Ishikawa (cell line): ENCODE results near the gene SH3GL1.

Source experiments
- CEBPB ChIP-seq: IDR thresholded peaks from 2 replicates; pipeline ENCODE4 v1.6.1; 2012
- CREB1 ChIP-seq: IDR thresholded peaks from 2 replicates; pipeline ENCODE4 v1.6.1; 2012; ENCODE audit warnings: low read depth
- EGR1 ChIP-seq: IDR thresholded peaks from 2 replicates; pipeline ENCODE4 v1.6.1; 2012
- EP300 ChIP-seq: IDR thresholded peaks from 2 replicates; pipeline ENCODE4 v1.6.1; 2012; ENCODE audit warnings: borderline replicate concordance
- FOXM1 ChIP-seq: IDR thresholded peaks from 2 replicates; pipeline ENCODE4 v1.6.1; 2012; ENCODE audit warnings: low read depth, borderline replicate concordance
- MAX ChIP-seq: IDR thresholded peaks from 2 replicates; pipeline ENCODE4 v1.6.1; 2012
- NFIC ChIP-seq: IDR thresholded peaks from 2 replicates; pipeline ENCODE4 v1.6.1; 2012
- RAD21 ChIP-seq: IDR thresholded peaks from 2 replicates; pipeline ENCODE4 v1.6.1; 2012; ENCODE audit warnings: low read depth
- REST ChIP-seq: IDR thresholded peaks from 2 replicates; pipeline ENCODE4 v1.6.1; 2012; ENCODE audit warnings: low read depth, mild to moderate bottlenecking
- TAF1 ChIP-seq: IDR thresholded peaks from 2 replicates; pipeline ENCODE4 v1.6.1; 2012; ENCODE audit warnings: low read depth, mild to moderate bottlenecking
- TCF12 ChIP-seq: IDR thresholded peaks from 2 replicates; pipeline ENCODE4 v1.6.1; 2012; ENCODE audit warnings: low read depth
- TEAD4 ChIP-seq: IDR thresholded peaks from 2 replicates; pipeline ENCODE4 v1.6.1; 2012
- USF1 ChIP-seq: IDR thresholded peaks from 2 replicates; pipeline ENCODE4 v1.6.1; 2012
- YY1 ChIP-seq: IDR thresholded peaks from 2 replicates; pipeline ENCODE4 v1.6.1; 2012; ENCODE audit warnings: low read depth
- ZBTB7A ChIP-seq: IDR thresholded peaks from 2 replicates; pipeline ENCODE4 v1.6.1; 2012; ENCODE audit warnings: low read depth

The SH3GL1 gene

GRCh38 chr19:4396949-4397783 lies 3.2 kb downstream of the SH3GL1 start:
- TF ChIP-seq EGR1: no peak
- TF ChIP-seq TCF12: no peak
- no peak for TF ChIP-seq CREB1
- TF ChIP-seq NFIC: no peak
- no peak for TF ChIP-seq FOXM1
- TF ChIP-seq TAF1: no peak
- TF ChIP-seq ZBTB7A: no peak
- no peak for TF ChIP-seq EP300
- TF ChIP-seq RAD21: no peak
- no peak for TF ChIP-seq USF1
- no peak for TF ChIP-seq MAX

- TF ChIP-seq REST: no peak
- TF ChIP-seq TCF12: no peak
- no peak for TF ChIP-seq EGR1
- no peak for TF ChIP-seq EP300
- TF ChIP-seq CEBPB: no peak
- TF ChIP-seq TAF1: no peak
- no peak for TF ChIP-seq YY1
- no peak for TF ChIP-seq ZBTB7A
- TF ChIP-seq TEAD4: no peak
- no peak for TF ChIP-seq MAX
- TF ChIP-seq RAD21: no peak
- TF ChIP-seq USF1: no peak
- TF ChIP-seq NFIC: no peak
- TF ChIP-seq CREB1: no peak
- TF ChIP-seq FOXM1: no peak
Observed at GRCh38 chr19:4393947-4394590, 6.3 kb downstream of the SH3GL1 start.

GRCh38 chr19:4391701-4392483 lies 8.5 kb downstream of the SH3GL1 start:
- no peak for TF ChIP-seq YY1
- no peak for TF ChIP-seq TEAD4
- TF ChIP-seq EGR1: no peak
- TF ChIP-seq CREB1: no peak
- no peak for TF ChIP-seq CEBPB
- no peak for TF ChIP-seq ZBTB7A
- TF ChIP-seq USF1: no peak
- TF ChIP-seq TAF1: no peak
- TF ChIP-seq MAX: no peak
- no peak for TF ChIP-seq RAD21
- no peak for TF ChIP-seq NFIC
- TF ChIP-seq TCF12: no peak
- TF ChIP-seq FOXM1: no peak
- no peak for TF ChIP-seq EP300
- no peak for TF ChIP-seq REST

- no peak for TF ChIP-seq RAD21
- no peak for TF ChIP-seq USF1
- no peak for TF ChIP-seq EGR1
- TF ChIP-seq FOXM1: no peak
- TF ChIP-seq TEAD4: no peak
- no peak for TF ChIP-seq CEBPB
- TF ChIP-seq CREB1: no peak
- TF ChIP-seq REST: no peak
- TF ChIP-seq TCF12: no peak
- TF ChIP-seq ZBTB7A: no peak
- TF ChIP-seq TAF1: no peak
- no peak for TF ChIP-seq EP300
- TF ChIP-seq MAX: no peak
- TF ChIP-seq YY1: no peak
- TF ChIP-seq NFIC: no peak
Observed at GRCh38 chr19:4391306-4391693, 9.0 kb downstream of the SH3GL1 start.
